Osteocyte (in vitro differentiated cells): ENCODE data around the gene PRRT2. TPM values are rescaled to one million over a fixed set of nuclear protein-coding genes. Genes with fewer than 3 reads are reported as not detected.
"Not testable (repeated sequence)": the region's sequence is repeated elsewhere in the genome, so short reads cannot be mapped to it uniquely, and the experiment has no call there.

Experiments
- DNase-seq: peaks from one replicate; pipeline ENCODE4 v3.0.0; 2021; ENCODE audit warnings: mixed read lengths; ENCODE audit not compliant: unreplicated experiment; ENCODE audit errors: extremely low spot score
- H3K27ac Mint-ChIP-seq: one replicate; pipeline ENCODE4 v1.8.0; 2021; ENCODE audit warnings: mild to moderate bottlenecking, mixed read lengths; ENCODE audit not compliant: unreplicated experiment
- H3K27me3 Mint-ChIP-seq: one replicate; pipeline ENCODE4 v1.8.0; 2021; ENCODE audit warnings: mixed read lengths; ENCODE audit not compliant: unreplicated experiment
- H3K36me3 Mint-ChIP-seq: one replicate; pipeline ENCODE4 v1.8.0; 2021; ENCODE audit warnings: mixed read lengths; ENCODE audit not compliant: unreplicated experiment
- H3K4me1 Mint-ChIP-seq: one replicate; pipeline ENCODE4 v1.8.0; 2021; ENCODE audit warnings: mixed read lengths; ENCODE audit not compliant: unreplicated experiment
- H3K4me3 Mint-ChIP-seq: one replicate; pipeline ENCODE4 v1.8.0; 2021; ENCODE audit warnings: mild to moderate bottlenecking, moderate library complexity, mixed read lengths; ENCODE audit not compliant: unreplicated experiment
- H3K9me3 Mint-ChIP-seq: one replicate; pipeline ENCODE4 v1.8.0; 2021; ENCODE audit warnings: mixed read lengths; ENCODE audit not compliant: unreplicated experiment
- total RNA-seq: library from RNA; stranded (reverse); gene quantifications from 2 replicates; pipeline ENCODE4 v1.2.1, GENCODE V29; 2021
- TF ChIP-seq, protein P1 (sequence below): fragments of 200-600 bp; sonication (generic); IDR thresholded peaks from 2 replicates; pipeline ENCODE4 v1.5.0; 2021; ENCODE audit warnings: antibody characterized with exemption, mild to moderate bottlenecking, moderate library complexity

Gene PRRT2
- total RNA-seq, 1 donor from 2014 or later: 13.4 TPM

DNA sequence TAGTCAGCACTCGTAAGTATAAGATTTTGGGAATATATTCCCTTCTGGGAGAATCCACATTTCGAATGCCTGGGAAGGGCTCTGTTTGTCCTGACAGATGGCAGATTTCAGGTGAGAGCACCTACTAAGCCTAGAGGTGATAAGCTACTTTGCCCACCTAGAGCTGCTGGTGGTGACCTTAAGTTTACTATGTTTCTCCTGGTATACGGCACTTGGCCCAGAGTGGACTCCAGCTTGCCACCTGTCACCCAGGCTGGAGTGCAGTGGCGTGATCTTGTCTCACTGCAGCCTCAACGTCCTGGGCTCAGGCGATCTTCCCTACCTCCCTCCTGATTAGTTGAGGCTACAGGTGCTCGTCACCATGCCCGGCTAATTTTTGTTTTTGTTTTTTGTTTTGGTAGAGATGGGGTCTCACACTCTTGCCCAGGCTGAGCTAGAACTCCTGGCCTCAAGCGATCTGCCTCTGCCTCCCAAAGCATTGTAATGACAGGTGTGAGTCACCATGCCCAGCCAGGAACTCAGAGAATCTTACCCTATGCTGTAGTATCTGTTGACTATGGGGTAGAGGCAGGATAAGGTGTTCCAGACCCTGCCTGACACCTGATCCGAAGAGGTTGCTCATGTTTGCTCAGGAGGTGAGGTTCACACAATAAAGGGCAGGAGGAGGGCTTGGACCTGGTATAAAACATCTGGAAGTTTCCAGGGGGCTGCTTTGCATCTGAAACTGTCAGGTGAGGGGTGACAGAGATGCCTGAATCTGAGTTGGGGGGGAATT is 34.2 kb upstream of the PRRT2 start, which contains the start of gene ZG16:
ZG16 (plus strand) TSS at position 681 of the 775 bp plus-strand sequence. CDS start 1,011 bp downstream, outside the sequence.
- Mint-ChIP-seq H3K36me3 (no peaks in the 10 kb centered on the region), H3K9me3 (no peaks in the 10 kb centered on the region), H3K4me1 (peaks cover 6% of the 10 kb centered on the region)

DNA sequence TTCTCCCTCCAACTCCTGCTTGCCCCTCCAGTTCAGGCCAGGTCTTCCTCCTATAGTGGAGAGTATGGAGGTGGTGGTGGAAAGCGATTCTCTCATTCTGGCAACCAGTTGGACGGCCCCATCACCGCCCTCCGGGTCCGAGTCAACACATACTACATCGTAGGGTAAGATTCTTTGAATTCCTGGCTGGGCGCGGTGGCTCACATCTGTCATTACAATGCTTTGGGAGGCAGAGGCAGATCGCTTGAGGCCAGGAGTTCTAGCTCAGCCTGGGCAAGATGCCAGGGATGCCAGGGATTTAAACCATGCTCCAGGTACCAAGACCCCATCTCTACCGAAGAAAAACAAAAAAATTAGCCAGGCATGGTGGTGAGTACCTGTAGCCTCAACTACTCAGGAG is 32.5 kb upstream of the PRRT2 start:
- no peaks in the 10 kb centered on the region for H3K36me3 Mint-ChIP-seq
- H3K4me3 Mint-ChIP-seq: no peak overlapping the region
- no peak for DNase-seq
- H3K4me1 Mint-ChIP-seq: peaks cover 6% of the 10 kb centered on the region
- TF ChIP-seq, protein P1, sequence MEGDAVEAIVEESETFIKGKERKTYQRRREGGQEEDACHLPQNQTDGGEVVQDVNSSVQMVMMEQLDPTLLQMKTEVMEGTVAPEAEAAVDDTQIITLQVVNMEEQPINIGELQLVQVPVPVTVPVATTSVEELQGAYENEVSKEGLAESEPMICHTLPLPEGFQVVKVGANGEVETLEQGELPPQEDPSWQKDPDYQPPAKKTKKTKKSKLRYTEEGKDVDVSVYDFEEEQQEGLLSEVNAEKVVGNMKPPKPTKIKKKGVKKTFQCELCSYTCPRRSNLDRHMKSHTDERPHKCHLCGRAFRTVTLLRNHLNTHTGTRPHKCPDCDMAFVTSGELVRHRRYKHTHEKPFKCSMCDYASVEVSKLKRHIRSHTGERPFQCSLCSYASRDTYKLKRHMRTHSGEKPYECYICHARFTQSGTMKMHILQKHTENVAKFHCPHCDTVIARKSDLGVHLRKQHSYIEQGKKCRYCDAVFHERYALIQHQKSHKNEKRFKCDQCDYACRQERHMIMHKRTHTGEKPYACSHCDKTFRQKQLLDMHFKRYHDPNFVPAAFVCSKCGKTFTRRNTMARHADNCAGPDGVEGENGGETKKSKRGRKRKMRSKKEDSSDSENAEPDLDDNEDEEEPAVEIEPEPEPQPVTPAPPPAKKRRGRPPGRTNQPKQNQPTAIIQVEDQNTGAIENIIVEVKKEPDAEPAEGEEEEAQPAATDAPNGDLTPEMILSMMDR: no peak
- no peak overlapping the region for H3K27ac Mint-ChIP-seq
- peaks cover 13% of the 10 kb centered on the region for H3K27me3 Mint-ChIP-seq
- no peaks in the 10 kb centered on the region for H3K9me3 Mint-ChIP-seq

More for the DNA sequence above, 34.2 kb upstream of the PRRT2 start, which contains the start of gene ZG16:
- no peak within 1 kb of the TSS for H3K4me3 Mint-ChIP-seq
- no peak within 1 kb of the TSS for H3K27ac Mint-ChIP-seq
- TF ChIP-seq, protein P1: no peak
- peaks cover 16% of the 10 kb centered on the region for H3K27me3 Mint-ChIP-seq
- no peak for DNase-seq

DNA sequence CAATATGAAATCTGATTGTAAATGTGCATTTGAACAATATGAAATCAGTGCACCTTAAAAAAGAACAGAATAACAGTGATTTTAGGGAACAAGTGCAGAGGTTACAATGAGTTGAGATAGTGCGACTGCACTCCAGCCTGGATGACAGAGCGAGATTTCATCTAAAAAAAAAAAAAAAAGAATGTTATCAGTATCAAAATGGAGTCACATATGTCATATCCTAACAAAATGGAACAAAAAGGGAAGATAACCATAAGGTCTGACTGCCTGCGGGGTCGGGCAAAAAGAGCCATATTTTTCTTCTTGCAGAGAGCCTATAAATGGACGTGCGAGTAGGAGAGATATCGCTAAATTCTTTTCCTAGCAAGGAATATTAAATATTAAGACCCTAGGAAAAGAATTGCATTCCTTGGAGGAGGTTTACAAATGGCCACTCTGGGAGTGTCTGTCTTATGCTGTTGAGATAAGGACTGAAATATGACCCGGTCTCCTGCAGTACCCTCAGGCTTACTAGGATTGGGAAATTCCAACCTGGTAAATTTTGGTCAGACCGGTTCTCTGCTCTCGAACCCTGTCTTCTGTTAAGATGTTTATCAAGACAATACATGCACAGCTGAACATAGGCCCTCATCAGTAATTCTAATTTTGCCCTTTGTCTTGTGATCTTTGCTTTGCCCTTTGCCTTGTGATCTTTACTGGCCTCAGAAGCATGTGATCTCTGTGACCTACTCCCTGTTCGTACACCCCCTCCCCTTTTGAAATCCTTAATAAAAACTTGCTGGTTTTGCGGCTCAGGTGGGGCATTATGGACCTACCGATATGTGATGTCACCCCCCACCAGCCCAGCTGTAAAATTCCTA is 28.7 kb upstream of the PRRT2 start:
- not testable (repeated sequence) for H3K27me3 Mint-ChIP-seq, H3K9me3 Mint-ChIP-seq, H3K36me3 Mint-ChIP-seq, DNase-seq, H3K27ac Mint-ChIP-seq, H3K4me3 Mint-ChIP-seq
- H3K4me1 Mint-ChIP-seq: peaks cover 13% of the 10 kb centered on the region

DNA sequence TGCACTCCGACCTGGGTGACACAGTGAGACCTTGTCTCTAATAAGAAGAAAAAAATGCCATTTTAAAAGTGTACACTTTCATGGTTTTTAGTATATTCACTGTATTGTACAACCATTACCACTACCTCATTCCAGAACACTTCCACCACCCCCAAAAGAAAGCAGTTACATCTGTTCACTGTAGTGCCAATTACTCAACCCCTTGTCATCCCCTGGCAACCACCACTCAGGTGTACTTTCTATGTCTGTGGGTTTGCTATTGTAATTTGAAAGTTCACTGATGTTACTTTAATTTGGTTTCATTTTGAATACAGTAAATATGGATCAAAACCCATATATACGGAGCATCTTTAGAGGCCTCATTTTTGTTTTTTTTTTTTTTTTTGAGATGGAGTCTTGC is 27.8 kb upstream of the PRRT2 start:
- H3K36me3 Mint-ChIP-seq: no peaks in the 10 kb centered on the region
- TF ChIP-seq, protein P1: no peak
- H3K4me1 Mint-ChIP-seq: peaks cover 13% of the 10 kb centered on the region
- DNase-seq: no peak
- no peak overlapping the region for H3K4me3 Mint-ChIP-seq
- no peak overlapping the region for H3K27ac Mint-ChIP-seq
- peaks cover 5% of the 10 kb centered on the region for H3K27me3 Mint-ChIP-seq
- no peaks in the 10 kb centered on the region for H3K9me3 Mint-ChIP-seq

DNA sequence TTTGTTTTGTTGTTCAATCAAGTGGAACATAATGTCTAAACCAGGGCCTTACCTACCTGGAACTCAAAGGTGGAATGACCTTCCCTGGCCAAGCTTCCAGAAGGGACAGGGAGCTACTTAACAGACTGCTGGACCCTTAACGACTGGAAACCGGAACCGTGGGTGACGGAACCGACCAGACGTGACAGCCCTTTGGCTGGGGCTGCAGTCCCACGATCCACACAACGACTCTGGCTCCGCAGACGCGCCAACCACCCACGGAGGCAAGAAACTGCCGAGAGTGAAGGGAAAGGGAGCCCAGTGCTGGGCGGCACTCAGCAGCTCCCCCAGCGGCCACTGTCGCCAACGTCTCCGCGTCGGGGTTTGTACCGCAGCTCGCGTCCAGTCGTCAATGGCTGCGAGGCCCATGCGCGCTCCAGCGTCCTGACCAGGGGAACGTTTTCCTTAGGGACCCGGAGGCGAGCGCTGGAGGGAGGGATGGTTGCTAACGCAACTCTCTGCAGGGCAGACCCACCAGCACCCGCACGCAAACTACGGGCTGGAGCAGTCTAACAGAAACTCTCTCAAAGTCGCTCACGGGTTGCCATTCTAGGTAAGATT is 27.0 kb upstream of the PRRT2 start:
- Mint-ChIP-seq H3K27ac (no peak overlapping the region), H3K4me3 (peak overlapping the region; percentile 62), H3K36me3 (no peaks in the 10 kb centered on the region), H3K9me3 (no peaks in the 10 kb centered on the region), H3K4me1 (peaks cover 12% of the 10 kb centered on the region), H3K27me3 (peaks cover 5% of the 10 kb centered on the region)
- TF ChIP-seq, protein P1: peak; percentile 72
- DNase-seq: no peak

DNA sequence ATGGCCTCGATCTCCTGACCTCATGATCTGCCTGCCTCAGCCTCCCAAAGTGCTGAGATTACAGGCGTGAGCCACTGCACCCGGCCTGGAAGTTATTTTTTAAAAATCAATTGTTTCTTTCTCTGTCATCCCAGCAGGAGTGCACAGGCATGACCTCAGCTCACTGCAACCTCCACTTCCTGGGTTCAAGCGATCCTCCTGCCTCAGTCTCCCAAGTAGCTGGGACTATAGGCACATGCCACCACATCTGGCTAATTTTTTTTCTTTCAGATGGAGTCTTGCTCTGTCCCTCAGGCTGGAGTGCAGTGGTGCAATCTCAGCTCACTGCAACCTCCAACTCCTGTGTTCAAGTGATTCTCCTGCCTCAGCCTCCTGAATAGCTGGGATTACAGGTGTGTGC is 24.8 kb upstream of the PRRT2 start:
- H3K36me3 Mint-ChIP-seq, H3K9me3 Mint-ChIP-seq, DNase-seq, H3K27ac Mint-ChIP-seq, H3K4me3 Mint-ChIP-seq, H3K27me3 Mint-ChIP-seq: not testable (repeated sequence)
- peaks cover 27% of the 10 kb centered on the region for H3K4me1 Mint-ChIP-seq
